VCaP (cell line): Measurements from ENCODE around the gene FDXACB1.

ENCODE experiments used
- H3K27ac ChIP-seq: fragments of 450-650 bp; 2 replicates; pipeline ENCODE4 v1.5.1; 2017
- TF ChIP-seq, protein P1 (sequence below): fragments of 450-650 bp; conservative IDR thresholded peaks from 2 replicates; pipeline ENCODE4 v1.5.1; 2017; ENCODE audit warnings: mild to moderate bottlenecking, moderate library complexity

Gene FDXACB1

DNA sequence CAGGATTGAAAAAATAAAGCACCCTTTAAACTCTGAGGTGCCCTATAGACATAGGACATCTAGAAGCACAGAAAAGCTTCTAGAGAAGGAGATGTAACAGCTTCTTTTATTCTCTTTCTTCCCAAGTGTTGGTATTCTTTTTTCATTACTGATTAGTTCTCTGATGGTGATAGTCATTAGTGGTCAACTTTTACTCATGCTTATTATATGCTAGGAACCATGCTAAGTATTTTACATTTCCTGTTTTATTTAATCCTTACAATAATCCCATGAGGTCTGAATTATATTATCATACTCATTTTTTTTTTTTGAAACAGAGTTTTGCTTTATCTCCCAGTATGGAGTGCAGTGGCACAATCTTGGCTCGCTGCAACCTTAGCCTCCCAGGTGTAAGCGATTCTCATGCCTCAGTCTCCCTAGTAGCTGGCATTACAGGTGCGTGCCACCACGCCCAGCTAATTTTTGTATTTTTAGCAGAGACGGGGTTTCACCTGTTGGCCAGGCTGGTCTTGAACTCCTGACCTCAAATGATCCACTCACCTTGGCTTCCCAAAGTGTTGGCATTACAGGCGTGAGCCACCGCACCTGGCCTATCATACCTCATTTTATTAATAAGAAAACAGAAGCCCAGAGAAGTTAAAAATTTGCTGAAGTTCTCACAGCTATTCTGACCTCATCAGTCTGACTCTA, 42.7 kb upstream of the FDXACB1 start:
- TF ChIP-seq, protein P1, sequence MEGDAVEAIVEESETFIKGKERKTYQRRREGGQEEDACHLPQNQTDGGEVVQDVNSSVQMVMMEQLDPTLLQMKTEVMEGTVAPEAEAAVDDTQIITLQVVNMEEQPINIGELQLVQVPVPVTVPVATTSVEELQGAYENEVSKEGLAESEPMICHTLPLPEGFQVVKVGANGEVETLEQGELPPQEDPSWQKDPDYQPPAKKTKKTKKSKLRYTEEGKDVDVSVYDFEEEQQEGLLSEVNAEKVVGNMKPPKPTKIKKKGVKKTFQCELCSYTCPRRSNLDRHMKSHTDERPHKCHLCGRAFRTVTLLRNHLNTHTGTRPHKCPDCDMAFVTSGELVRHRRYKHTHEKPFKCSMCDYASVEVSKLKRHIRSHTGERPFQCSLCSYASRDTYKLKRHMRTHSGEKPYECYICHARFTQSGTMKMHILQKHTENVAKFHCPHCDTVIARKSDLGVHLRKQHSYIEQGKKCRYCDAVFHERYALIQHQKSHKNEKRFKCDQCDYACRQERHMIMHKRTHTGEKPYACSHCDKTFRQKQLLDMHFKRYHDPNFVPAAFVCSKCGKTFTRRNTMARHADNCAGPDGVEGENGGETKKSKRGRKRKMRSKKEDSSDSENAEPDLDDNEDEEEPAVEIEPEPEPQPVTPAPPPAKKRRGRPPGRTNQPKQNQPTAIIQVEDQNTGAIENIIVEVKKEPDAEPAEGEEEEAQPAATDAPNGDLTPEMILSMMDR, result no peak
- H3K27ac ChIP-seq, result no peak overlapping the region

DNA sequence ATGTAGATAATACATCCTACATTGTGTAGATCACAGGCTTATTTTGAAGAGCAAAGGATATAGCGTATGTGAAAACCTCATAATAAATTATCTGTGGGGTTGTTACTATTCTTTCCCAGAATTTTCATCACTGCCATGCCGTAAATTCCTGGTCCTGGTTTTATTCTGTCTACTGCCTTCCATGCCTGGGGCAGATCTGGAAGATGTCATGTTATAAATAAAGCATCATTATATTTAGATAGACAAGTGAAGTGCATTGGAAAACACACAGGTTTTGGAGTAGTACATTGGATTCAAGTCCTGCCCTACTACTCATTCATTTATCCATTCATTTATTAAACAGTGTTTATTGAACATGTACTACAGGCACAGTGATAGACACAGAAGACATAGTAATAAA, 41.9 kb upstream of the FDXACB1 start:
- H3K27ac ChIP-seq, result no peak overlapping the region
- TF ChIP-seq, protein P1, result no peak

- TF ChIP-seq, protein P1, result peak; percentile 22; the same call in 1 of the 2 replicates
- peak within 1 kb of the TSS; percentile 88 for H3K27ac ChIP-seq
These were observed 39.7 kb upstream of the FDXACB1 start, which contains the start of gene C11orf52 for GRCh38 chr11:111918390-111919256. Gene C11orf52 (plus strand): TSS chr11:111918913. CDS start chr11:111918973, 60 bp downstream.

DNA sequence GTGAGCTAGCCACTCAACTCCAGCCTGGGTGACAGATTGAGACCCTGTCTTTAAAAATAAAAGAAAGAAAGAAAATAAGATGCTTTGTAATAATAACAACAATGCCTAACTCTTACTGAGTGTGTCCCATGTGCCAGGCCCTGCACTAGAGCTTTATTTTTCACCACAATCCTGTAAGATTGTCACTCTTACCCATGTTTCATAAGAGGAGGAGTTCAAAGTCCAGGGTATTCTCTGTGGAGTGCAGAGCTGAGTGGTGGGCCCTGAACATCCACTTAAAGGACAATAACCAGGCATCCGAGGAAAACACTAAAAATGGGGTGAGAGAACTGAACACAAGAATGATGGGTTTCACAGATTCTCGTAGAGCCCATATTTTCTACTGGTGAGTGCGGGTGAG, 38.8 kb upstream of the FDXACB1 start:
- TF ChIP-seq, protein P1, result no peak
- H3K27ac ChIP-seq, result peak overlapping the region; percentile 88

- H3K27ac ChIP-seq, result peak overlapping the region; percentile 88
- TF ChIP-seq, protein P1, result no peak
These were observed 38.3 kb upstream of the FDXACB1 start for GRCh38 chr11:111917312-111917711.

- peak overlapping the region; percentile 88 for H3K27ac ChIP-seq
- TF ChIP-seq, protein P1, result no peak
These were observed 37.8 kb upstream of the FDXACB1 start for GRCh38 chr11:111916768-111917167.

GRCh38 chr11:111913997-111914396, 35.0 kb upstream of the FDXACB1 start:
- no peak overlapping the region for H3K27ac ChIP-seq
- TF ChIP-seq, protein P1, result no peak
